Activated CD4-positive, alpha-beta T cell treated with anti-CD3 and anti-CD28 coated beads for 36 hours (primary cell): ENCODE data around the gene ODF4. TPM values are rescaled to one million over a fixed set of nuclear protein-coding genes. Genes with fewer than 3 reads are reported as not detected.

Experiments used
- ATAC-seq: fragments of 200-7000 bp; cut with Tn5 transposase; one replicate; pipeline ENCODE4 v1.10.0; 2021; ENCODE audit warnings: mild to moderate bottlenecking, moderate library complexity
- CTCF ChIA-PET: fragments of 350-600 bp; sonication (Branson Sonifier 250); formaldehyde crosslinking; loops from one replicate; lab custom pipeline; 2021; ENCODE audit warnings: antibody characterized with exemption; lab: Charles Lee
- POLR2A ChIA-PET: fragments of 350-600 bp; sonication (Branson Sonifier 250); formaldehyde crosslinking; loops from one replicate; lab custom pipeline; 2021; ENCODE audit warnings: antibody characterized with exemption, inconsistent platforms; lab: Charles Lee
- DNase-seq: peaks from one replicate; pipeline ENCODE4 v3.0.0-alpha.2; 2020
- H3K27ac Mint-ChIP-seq: one replicate; pipeline ENCODE4 v1.8.0; 2021; ENCODE audit warnings: mixed read lengths
- H3K27me3 Mint-ChIP-seq: one replicate; pipeline ENCODE4 v1.8.0; 2021; ENCODE audit warnings: mixed read lengths
- H3K36me3 Mint-ChIP-seq: one replicate; pipeline ENCODE4 v1.8.0; 2021; ENCODE audit warnings: low read depth, mixed read lengths
- H3K4me1 Mint-ChIP-seq: one replicate; pipeline ENCODE4 v1.8.0; 2021; ENCODE audit warnings: mixed read lengths
- H3K4me3 Mint-ChIP-seq: one replicate; pipeline ENCODE4 v1.8.0; 2021; ENCODE audit warnings: mild to moderate bottlenecking, moderate library complexity, mixed read lengths
- H3K9me3 Mint-ChIP-seq: one replicate; pipeline ENCODE4 v1.8.0; 2021; ENCODE audit warnings: low read depth, mixed read lengths
- intact Hi-C, 2 experiments: fragments of 100-400 bp; cut with DNase I in 1 of 2; cut with micrococcal nuclease in 1 of 2; formaldehyde crosslinking; loops; one replicate each; pipeline versions ENCODE4 v1.14.2 to v1.15.1; 2022 to 2024; cut with DNase I, micrococcal nuclease
- total RNA-seq, 2 experiments: library from RNA; stranded (reverse); gene quantifications; one replicate each; pipeline ENCODE4 v1.2.3, GENCODE V29; 2021

The ODF4 gene
- total RNA-seq, 2 experiments from 2014 or later: not detected

DNA sequence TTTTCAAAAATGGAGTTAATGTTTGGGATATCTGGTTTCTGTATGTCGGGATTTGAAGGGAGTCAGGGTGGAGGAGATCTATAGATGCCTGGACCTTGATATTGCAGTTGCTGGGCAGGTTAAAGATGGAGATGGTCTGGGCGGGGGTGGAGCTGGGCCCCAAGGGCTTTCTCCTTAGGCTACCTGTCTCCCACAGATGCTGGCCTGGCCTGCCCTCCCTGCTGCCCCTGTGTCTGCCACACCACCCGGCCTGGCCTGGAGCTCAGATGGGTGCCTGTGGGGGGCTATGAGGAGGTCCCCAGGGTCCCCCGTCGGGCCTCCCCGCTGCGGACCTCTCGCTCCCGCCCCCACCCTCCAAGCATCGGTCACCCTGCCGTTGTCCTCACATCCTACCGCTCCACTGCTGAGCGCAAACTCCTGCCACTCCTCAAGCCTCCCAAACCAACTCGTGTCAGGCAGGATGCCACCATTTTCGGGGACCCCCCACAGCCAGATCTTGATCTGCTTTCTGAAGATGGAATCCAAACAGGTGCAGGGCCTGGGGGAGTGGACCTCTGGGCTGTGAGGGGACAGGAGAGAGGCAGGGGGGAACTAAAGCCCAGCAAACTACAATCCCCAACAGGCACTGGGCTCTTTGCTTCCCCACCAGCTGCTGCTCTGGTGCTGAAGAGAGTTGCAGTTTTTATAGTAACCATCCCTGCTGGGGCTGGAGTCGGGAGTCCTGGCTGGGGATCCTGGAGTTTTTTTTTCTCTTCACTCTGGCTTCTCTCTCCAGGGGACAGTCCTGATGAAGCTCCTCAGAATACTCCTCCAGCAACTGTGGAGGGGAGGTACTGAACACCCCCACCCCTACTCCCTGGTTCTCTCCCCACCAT is 26.7 kb upstream of the ODF4 start:
- POLR2A ChIA-PET: no interaction called here
- ATAC-seq (no peak), DNase-seq (no peak)
- Mint-ChIP-seq H3K9me3 (no peaks in the 10 kb centered on the region), H3K4me1 (no peaks in the 10 kb centered on the region), H3K27me3 (peaks cover 11% of the 10 kb centered on the region), H3K36me3 (no peaks in the 10 kb centered on the region), H3K27ac (no peak overlapping the region), H3K4me3 (no peak overlapping the region)
- intact Hi-C loops: no loop called here
- CTCF ChIA-PET: interaction anchor here (0.8 kb wide), 1 partner anchor 25 kb away, joined by 3 read pairs; no protein-coding TSS in a partner anchor

DNA sequence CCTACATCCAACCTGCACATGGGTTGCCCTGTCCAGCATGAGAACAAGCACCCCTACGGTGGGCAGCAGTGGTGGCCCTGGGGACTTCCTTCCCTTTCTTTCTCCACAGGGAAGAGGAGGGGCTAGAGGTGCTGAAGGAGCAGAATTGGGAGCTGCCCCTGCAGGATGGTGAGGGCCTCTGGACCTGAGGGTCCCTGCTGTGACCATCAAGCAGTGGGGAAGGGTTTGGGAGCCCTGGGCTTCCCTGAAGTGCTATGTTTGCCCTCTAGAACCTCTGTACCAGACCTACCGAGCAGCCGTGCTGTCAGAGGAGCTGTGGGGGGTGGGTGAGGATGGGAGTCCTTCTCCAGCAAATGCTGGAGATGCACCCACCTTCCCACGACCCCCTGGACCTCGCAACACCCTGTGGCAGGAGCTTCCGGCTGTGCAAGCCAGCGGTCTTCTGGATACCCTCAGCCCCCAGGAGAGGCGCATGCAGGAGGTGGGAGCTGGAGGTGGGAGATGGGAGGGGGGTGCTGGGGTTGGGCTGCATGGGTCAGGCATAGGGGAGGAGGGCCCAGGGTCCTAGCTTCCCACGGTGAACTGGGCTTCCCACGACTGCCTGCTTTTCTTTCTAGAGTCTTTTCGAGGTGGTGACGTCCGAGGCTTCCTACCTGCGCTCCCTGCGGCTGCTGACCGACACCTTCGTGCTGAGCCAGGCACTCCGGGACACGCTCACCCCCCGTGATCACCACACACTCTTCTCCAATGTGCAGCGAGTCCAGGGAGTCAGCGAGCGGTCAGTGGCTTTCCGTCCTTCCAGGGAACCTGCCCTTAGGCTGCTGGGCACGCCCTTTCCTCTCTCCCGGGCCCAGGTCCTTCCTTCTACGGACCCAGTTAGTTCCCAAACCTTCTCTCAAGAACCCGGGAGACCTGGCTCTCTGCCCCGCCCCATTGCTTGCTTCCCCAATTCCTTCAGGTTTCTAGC is 24.6 kb upstream of the ODF4 start:
- H3K4me3 Mint-ChIP-seq: no peak overlapping the region
- H3K27ac Mint-ChIP-seq: no peak overlapping the region
- no peak for DNase-seq
- POLR2A ChIA-PET: no interaction called here
- intact Hi-C loops: no loop called here
- CTCF ChIA-PET: interaction anchor here (0.5 to 1.5 kb wide), 3 partner anchors 14 to 339 kb away, joined by 3 to 5 read pairs (median 4); no protein-coding TSS in a partner anchor
- no peaks in the 10 kb centered on the region for H3K9me3 Mint-ChIP-seq
- ATAC-seq: no peak
- peaks cover 11% of the 10 kb centered on the region for H3K27me3 Mint-ChIP-seq
- no peaks in the 10 kb centered on the region for H3K36me3 Mint-ChIP-seq
- H3K4me1 Mint-ChIP-seq: no peaks in the 10 kb centered on the region

DNA sequence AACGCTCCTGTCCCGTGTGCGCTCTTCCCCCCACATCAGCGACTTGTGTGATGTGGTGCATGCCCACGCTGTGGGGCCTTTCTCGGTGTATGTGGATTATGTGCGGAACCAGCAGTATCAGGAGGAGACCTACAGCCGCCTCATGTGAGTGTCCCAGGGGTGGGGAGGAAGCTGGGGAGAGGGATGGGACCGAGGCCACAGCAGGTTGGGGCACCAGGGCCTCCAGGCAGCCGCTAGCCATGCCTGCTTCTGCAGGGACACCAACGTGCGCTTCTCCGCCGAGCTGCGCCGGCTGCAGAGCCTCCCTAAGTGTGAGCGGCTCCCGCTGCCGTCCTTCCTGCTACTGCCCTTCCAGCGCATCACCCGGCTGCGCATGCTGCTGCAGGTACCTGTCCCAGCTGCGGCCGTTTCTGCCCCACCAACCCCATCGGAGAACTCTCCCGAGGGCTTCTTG is 23.8 kb upstream of the ODF4 start:
- H3K4me1 Mint-ChIP-seq: no peaks in the 10 kb centered on the region
- H3K27me3 Mint-ChIP-seq: peaks cover 11% of the 10 kb centered on the region
- ChIA-PET POLR2A (no interaction called here), CTCF (interaction anchor here (0.7 to 1.5 kb wide), 2 partner anchors 15 to 226 kb away, joined by 3 to 5 read pairs; no protein-coding TSS in a partner anchor)
- no peak overlapping the region for H3K27ac Mint-ChIP-seq
- ATAC-seq (no peak), DNase-seq (no peak)
- H3K4me3 Mint-ChIP-seq: no peak overlapping the region
- intact Hi-C loops: no loop called here
- no peaks in the 10 kb centered on the region for H3K36me3 Mint-ChIP-seq
- H3K9me3 Mint-ChIP-seq: no peaks in the 10 kb centered on the region

DNA sequence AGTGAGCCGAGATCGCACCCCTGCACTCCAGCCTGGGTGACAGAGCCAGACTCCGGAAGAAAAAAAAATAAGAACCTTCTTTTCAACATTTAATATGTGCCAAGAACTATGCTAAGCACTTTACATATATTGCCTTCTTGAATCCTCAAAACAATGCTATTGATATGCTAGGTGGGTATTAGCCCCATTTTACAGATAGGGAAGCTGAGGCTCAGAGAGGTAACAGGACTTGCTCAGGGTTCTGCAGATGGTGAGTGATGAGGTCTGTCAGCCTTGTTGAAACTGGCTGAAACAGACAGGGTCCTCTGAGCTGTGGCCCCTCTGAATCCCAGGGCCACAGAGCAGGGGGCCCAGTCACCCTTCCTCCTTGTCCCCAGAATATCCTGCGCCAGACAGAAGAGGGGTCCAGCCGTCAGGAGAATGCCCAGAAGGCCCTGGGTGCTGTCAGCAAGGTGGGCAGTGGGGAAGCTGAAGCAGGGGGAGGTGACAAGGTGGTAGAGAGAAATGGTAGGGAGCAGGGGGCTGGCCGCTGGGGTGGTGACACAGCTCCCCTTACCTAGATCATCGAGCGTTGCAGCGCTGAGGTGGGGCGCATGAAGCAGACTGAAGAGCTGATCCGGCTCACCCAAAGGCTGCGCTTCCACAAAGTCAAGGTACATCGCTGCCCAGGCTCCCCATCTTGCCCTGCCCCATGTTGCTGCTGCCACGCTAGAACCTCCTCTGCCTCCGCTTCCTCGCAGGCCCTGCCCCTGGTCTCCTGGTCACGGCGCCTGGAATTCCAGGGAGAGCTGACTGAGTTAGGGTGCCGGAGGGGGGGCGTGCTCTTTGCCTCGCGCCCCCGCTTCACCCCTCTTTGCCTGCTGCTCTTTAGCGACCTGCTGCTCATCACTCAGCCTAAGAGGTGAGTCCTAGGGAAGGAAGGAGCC is 21.4 kb upstream of the ODF4 start:
- Mint-ChIP-seq H3K4me1 (no peaks in the 10 kb centered on the region), H3K9me3 (no peaks in the 10 kb centered on the region), H3K27ac (no peak overlapping the region), H3K27me3 (peaks cover 7% of the 10 kb centered on the region), H3K36me3 (no peaks in the 10 kb centered on the region), H3K4me3 (no peak overlapping the region)
- DNase-seq (no peak), ATAC-seq (no peak)
- ChIA-PET CTCF (interaction anchor here (0.6 to 2.5 kb wide), 4 partner anchors 9 to 95 kb away, joined by 3 to 15 read pairs (median 3); partner anchors contain the start of gene SLC25A35), POLR2A (no interaction called here)
- intact Hi-C loops: no loop called here

DNA sequence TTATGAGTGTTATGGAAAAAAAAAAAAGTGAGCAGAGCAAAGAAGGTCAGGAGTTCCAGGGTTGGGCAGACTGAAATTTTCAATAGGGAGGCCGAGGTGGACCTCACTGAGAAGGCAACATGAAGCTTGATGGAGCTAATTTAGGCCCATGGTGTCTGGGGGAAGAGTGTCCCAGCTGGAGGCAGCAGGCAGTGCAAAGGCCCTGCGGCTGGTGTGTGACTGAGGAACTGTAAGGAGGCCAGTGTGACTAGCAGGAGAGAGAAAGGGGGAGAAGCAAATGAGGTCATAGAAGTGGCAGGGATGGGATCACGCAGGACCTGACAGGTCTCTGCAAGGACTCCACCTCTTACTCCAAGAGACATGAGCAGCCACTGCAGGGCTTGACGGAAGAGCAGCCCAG is 19.4 kb upstream of the ODF4 start:
- intact Hi-C loops: no loop called here
- CTCF ChIA-PET: no interaction called here
- H3K4me1 Mint-ChIP-seq: no peaks in the 10 kb centered on the region
- peaks cover 10% of the 10 kb centered on the region for H3K27me3 Mint-ChIP-seq
- no peak for DNase-seq
- H3K27ac Mint-ChIP-seq: no peak overlapping the region
- H3K4me3 Mint-ChIP-seq: no peak overlapping the region
- no peaks in the 10 kb centered on the region for H3K36me3 Mint-ChIP-seq
- POLR2A ChIA-PET: no interaction called here
- H3K9me3 Mint-ChIP-seq: no peaks in the 10 kb centered on the region
- no peak for ATAC-seq

DNA sequence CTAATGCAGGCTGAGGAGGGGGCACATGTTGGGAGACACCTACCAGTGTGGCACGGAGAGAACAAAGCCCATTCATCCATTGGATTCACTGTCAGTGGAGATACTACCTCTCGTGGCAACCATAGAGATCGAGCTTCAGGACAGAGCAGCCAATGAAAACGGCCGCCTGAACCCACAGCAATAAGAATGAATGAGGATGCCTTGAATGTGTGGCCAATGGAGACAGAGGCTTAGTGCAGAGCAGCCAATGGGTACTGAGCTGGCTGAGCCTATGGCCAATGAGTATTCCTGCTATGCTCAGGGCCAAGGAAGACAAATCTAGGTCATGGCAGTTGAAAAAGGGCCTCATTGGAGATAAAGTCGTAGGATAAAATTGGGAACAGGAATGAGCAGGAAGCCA is 18.6 kb upstream of the ODF4 start:
- H3K4me1 Mint-ChIP-seq: peaks cover under 1% of the 10 kb centered on the region
- ChIA-PET CTCF (interaction anchor here (1.1 kb wide), 1 partner anchor 14 kb away, joined by 3 read pairs; no protein-coding TSS in a partner anchor), POLR2A (interaction anchor here (0.5 kb wide), 1 partner anchor 111 kb away, joined by 12 read pairs; the partner anchor contains the start of gene AURKB)
- DNase-seq: no peak
- H3K36me3 Mint-ChIP-seq: no peaks in the 10 kb centered on the region
- ATAC-seq: peak; percentile 23
- H3K4me3 Mint-ChIP-seq: no peak overlapping the region
- no peak overlapping the region for H3K27ac Mint-ChIP-seq
- peaks cover 14% of the 10 kb centered on the region for H3K27me3 Mint-ChIP-seq
- H3K9me3 Mint-ChIP-seq: no peaks in the 10 kb centered on the region
- intact Hi-C loops: no loop called here

DNA sequence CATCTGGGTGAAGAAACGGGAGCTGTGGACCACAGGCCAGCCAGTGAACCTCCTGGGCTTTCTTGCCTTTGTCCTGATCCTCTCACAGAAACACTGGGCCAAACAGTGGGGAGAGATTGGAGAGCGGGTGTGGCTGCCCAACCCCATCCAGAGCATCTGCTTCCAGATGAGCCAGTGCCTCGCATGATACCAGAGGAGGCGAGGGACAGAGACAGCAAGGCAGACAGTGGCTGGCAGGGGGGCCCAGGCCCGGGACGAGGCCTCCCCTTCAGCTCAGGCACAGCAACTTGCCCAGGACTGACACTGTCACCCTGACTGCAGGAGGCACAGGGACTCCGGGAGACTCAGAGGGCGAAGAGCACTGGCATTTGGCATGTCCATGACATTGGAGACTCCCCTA is 17.6 kb upstream of the ODF4 start:
- POLR2A ChIA-PET: interaction anchor here (0.6 kb wide), 1 partner anchor 88 kb away, joined by 3 read pairs; no protein-coding TSS in a partner anchor
- Mint-ChIP-seq H3K36me3 (no peaks in the 10 kb centered on the region), H3K9me3 (no peaks in the 10 kb centered on the region), H3K4me1 (peaks cover 9% of the 10 kb centered on the region), H3K4me3 (no peak overlapping the region), H3K27me3 (peaks cover 21% of the 10 kb centered on the region), H3K27ac (no peak overlapping the region)
- no peak for ATAC-seq
- intact Hi-C loops: no loop called here
- no peak for DNase-seq
- CTCF ChIA-PET: interaction anchor here (1.1 kb wide), 1 partner anchor 13 kb away, joined by 3 read pairs; no protein-coding TSS in a partner anchor

DNA sequence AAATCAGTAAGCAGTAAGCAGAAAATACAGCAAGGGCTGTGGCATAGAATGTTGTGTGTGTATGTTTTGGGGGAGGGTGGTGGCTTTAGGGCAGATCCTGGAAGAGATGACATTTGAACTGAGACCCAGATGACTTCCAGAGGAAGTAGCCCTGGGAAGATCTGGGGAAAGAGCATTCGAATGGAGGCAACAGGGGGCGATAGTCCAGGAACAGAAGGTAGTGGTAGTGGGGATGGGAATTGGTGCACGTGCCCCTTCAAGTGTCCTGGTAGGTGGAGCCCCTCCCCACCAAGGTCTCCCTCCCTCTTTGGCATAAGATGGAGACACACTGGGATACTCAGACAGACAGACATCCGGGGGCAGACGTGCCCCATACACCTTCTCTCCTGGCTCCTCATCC is 15.5 kb upstream of the ODF4 start:
- DNase-seq: no peak
- intact Hi-C loops: no loop called here
- ATAC-seq: no peak
- H3K4me1 Mint-ChIP-seq: peaks cover 9% of the 10 kb centered on the region
- H3K27ac Mint-ChIP-seq: no peak overlapping the region
- H3K27me3 Mint-ChIP-seq: peaks cover 33% of the 10 kb centered on the region
- no peaks in the 10 kb centered on the region for H3K36me3 Mint-ChIP-seq
- ChIA-PET CTCF (no interaction called here), POLR2A (no interaction called here)
- H3K4me3 Mint-ChIP-seq: no peak overlapping the region
- no peaks in the 10 kb centered on the region for H3K9me3 Mint-ChIP-seq

DNA sequence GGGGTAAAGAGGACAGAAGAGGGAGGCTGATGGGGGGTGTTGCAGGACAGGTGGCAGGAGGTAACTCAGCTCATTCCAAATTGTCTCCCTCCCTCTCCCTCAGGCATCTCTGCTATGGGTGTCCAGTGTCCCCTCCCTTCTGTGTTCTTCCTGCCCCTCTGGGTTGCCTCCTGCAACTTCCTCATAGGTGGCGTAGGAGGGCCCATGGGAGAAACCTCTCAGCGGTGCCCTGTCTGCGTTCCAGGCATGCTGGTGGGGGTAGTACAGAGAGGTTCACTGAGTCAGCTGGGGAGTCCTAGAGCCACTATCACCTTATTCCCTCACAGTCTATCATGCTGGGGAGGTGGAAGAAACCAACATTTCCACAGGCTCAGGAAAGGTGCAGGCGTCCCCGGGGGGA is 14.7 kb upstream of the ODF4 start:
- DNase-seq (no peak), ATAC-seq (no peak)
- H3K27ac Mint-ChIP-seq: no peak overlapping the region
- no peak overlapping the region for H3K4me3 Mint-ChIP-seq
- intact Hi-C loops: no loop called here
- H3K4me1 Mint-ChIP-seq: peaks cover 9% of the 10 kb centered on the region
- no peaks in the 10 kb centered on the region for H3K36me3 Mint-ChIP-seq
- POLR2A ChIA-PET: no interaction called here
- CTCF ChIA-PET: interaction anchor here (0.6 to 0.7 kb wide), 2 partner anchors 12 to 145 kb away, joined by 3 read pairs; no protein-coding TSS in a partner anchor
- peaks cover 33% of the 10 kb centered on the region for H3K27me3 Mint-ChIP-seq
- no peaks in the 10 kb centered on the region for H3K9me3 Mint-ChIP-seq
